NCI-H187 treated with DMSO at 0.1 percent for 48 hours (cell line): ENCODE results near the gene CLOCK.

Experiments
- DNase-seq: peaks from one replicate; lab custom pipeline; 2025; lab: John Stamatoyannopoulos, UW

CLOCK gene

DNA sequence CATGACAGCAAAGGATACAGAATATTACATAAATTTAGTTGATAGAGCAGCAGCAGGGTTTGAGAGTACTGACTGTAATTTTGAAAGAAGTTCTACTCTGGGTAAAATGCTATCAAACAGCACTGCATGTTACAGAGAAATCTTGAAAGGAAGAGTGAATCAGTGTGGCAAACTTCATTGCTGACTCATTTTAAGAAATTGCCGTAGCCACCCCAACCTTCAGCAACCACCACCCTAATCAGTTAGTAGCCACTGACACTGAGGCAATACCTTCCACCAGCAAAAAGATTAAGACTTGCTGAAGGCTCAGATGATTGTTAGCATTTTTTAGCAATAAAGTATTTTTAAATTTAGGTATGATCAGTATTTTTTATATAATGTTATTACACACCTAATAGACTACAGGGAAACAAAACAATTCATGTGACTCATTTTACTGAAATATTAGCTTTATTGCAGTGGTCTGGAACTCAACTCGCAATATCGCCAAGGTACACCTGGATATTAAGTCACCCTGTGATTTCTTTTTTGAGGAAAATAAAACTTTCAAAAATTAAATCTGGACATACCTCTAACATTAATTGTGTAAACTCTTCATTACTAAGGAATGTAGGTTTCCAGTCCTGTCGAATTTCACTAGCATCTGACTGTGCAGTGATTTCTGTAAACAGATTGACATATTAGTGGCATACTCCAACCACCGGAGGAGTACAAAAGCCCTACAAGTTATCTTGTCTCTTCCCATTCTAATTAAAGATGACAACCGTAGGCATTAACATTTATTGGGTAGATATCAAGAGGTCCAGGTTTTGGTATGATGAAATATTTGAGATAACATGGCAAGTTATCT lies 71.1 kb downstream of the CLOCK start:
- no peak for DNase-seq

DNA sequence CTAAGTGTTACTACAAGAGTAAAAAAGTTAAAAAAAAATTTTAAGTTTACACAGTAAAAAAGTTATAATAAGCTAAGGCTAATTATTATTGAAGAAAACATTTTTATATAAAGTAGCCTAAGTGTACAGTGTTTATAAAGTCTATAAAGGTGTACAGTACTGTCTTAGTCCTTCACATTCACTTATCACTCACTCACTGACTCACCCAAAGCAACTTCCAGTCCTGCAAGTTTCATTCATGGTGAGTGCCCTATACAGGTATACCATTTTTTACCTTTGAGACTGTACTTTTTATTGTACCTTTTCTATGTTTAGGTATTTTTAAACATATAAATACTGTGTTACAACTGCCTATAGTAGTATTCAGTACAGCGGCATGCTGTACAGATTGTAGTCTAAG lies 76.7 kb downstream of the CLOCK start:
- DNase-seq: no peak

DNA sequence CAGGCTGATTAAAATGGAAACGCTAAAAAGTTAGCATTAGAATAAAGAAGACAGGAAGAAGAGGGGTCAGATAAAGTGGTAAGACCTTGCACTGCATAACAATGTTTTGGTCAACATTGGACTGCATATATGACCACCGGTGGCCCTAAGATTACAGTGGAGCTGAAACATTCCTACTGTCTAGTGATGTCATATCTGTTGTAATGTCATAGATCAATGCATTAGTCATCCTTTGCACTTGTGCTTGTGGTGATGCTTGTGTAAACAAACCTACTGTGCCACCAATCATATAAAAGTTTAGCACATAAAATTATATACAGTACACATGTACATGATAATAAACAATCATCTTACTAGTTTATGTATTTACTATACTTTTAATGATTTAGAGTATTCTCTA lies 78.0 kb downstream of the CLOCK start:
- DNase-seq: no peak

DNA sequence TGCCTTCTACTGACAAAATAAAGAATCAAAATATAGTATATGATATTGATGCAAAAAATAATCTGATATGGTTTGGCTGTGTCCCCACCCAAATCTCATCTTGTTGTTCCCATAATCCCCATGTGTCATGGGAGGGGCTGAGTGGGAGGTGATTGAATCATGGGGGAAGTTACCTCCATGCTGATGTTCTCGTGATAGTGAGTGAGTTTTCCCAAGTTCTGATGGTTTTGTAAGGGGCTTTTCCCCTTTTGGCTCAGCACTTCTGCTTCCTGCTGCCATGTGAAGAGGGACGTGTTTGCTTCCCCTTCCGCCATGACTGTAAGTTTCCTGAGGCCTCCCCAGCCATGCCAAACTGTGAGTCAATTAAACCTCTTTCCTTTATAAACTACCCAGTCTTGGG lies 80.7 kb downstream of the CLOCK start:
- no peak for DNase-seq

DNA sequence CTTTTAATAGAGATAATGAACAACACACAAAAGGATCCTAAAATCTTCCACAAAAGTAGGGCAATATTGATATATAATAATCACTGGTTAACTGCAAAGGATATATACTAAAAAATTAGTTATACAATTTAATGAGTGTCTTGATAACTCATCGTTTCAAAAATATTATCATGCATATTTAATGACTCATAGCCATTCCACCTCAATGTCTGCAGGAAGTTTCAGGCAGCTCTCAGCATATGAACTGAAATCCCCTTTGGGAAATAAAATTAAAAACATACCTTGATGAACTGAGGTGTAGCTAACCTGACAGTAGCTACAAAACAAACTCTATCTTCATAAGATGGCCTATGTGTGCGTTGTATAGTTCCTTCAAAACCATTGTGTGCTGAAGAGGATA lies 88.1 kb downstream of the CLOCK start:
- no peak for DNase-seq

DNA sequence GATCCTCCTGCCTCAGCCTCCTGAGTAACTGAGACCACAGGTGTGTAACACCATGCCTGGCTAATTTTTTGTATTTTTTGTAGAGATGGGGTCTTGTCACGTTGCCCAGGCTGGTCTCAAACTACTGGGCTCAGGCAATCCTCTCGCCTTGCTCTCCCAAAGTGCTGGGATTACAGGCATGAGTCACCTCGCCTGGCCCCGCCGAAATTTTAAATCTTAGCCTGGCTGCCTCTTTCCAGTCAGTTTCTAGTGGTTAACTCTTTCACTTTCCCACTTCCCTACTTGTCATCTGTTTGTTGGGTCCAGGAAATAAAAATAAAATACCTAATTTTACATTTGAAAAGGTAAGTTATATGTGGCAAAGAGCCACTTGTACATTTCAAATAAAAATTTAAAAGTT lies 88.5 kb downstream of the CLOCK start:
- no peak for DNase-seq

DNA sequence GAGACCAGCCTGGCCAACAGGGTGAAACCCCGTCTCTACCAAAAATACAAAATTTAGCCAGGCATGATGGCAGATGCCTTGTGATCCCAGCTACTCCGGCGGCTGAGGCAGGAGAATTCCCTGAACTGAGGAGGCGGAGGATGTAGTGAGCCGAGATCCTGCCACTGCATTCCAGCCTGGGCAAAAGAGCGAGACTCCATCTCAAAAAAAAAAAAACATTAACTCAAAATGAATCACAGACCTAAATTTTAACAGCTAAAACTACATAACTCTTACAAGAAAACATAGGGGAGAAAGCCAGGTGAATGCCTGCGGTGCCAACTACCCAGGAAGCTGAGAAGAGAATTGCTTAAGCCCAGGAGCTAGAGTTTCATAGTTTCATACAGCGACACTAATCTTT lies 96.1 kb downstream of the CLOCK start:
- no peak for DNase-seq

DNA sequence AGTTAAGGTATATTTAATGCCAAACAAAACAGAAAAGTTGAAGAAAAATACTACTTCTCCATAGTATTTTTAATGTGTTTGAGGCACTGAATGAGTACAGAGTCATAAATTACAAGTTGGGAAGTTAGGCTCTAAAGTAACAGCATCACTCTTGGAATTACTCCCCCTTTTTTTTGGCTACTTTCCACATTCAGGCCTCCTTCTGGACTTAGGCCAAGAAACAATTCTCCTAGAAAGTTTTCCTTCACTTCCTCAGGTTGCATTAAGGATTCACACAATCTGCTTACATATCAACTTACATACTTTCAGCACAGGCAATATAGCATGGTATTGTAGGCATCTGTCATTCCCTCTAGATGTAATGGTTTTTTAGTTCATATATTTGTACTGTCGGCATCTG lies 98.9 kb downstream of the CLOCK start:
- no peak for DNase-seq

DNA sequence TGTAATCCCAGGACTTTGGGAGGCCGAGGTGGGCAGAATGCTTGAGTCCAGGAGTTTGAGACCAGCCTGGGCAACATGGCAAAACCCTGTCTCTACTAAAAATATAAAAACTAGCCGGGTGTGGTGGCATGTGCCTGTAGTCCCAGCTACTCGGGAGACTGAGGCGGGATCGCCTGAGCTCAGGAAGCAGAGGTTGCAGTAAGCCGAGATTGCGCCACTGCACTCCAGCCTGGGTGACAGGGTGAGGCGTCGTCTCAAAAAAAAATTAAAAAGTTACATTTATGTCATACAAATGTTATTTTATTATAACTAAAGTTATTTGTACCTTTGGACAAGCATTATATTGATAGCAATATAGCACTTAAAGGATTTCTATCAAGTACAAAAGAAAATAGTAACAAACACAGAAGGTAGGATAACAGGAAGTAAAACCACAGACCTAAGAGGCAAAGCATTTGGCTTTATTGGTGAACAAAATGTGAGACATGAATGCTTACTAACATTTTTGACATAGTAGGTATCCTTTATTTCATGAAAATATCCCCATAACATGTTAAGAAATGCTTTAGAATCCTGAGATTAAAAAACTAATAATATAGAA lies 99.5 kb downstream of the CLOCK start:
- DNase-seq: no peak

DNA sequence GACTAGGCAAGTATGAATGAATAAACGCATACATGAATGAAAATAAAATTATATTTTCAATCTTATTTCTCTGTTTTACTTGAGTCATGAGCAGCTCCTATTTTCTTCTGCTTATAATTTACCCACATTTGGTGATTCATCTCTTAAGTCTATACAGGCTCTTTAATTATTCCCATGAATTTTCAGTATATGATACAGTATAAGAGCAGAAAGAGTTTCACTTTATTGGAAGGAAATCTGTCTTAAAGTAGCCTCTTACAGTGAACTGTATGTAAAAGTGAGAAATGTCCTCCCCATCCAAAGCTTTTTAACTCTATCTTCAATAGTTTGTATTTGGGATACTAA lies 100.2 kb downstream of the CLOCK start:
- no peak for DNase-seq

DNA sequence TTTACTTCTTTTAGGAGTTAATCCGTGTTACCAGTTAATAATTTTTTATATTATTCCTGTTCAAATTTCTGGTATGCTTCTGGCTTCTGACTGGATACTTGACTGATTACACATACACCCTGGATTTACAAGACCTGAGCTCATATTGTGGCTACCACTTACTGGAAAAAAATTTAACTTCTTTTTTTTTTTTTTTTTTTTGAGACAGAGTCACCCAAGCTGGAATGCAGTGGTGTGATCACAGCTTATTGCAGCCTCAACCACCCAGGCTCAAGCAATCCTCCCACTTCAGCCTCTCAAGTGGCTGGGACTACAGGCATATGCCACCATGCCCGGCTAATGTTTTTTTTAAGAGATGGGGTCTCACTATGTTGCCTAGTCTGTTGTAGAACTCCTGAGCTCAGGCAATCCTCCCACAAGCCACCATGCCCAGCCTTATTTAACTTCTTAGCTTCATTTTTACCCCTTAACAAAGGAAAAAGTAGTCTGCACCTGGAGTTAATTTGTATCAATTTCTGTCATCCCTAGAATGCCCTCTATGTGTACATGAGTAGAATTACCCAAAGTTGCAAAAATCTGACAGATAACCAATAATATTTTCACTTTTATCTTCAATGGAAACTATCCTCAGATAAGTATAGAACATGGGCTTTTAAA lies 100.7 kb downstream of the CLOCK start:
- no peak for DNase-seq

DNA sequence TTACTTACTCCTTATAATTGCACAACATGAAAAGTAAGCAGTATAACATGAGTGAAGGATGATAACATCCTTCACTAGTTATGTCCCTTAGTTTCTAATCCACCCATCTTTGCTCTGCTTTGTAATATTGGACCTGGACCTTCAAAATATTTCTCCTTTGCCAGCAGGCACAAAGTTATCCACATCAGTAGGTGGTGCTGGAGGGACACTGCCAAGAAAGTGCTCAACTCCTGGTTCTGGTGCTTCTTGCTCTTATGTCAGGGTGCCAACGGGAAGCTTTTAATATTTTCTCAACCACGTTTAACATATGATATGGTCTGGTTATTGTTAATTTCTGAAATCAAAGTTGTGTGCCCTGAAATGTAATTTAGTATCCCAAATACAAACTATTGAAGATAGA lies 101.9 kb downstream of the CLOCK start:
- DNase-seq: no peak

DNA sequence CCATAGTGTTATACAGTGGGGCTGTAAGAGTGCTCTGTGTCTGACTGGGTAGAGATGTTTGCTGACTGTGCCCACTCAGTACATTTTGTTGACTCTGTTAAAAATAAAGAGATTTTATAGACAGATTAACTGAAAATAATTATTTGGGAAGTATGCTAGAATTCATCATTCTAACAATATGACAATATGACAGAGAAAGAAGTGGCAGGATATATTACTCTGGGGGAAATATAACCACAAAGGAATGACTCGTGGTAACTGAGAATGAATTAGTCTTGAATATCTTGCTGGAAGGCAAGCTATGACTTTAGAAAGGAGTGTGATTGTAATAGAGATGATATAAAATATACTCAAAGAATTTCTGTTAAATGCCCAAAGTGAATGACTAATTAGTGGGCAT lies 104.2 kb downstream of the CLOCK start:
- no peak for DNase-seq

DNA sequence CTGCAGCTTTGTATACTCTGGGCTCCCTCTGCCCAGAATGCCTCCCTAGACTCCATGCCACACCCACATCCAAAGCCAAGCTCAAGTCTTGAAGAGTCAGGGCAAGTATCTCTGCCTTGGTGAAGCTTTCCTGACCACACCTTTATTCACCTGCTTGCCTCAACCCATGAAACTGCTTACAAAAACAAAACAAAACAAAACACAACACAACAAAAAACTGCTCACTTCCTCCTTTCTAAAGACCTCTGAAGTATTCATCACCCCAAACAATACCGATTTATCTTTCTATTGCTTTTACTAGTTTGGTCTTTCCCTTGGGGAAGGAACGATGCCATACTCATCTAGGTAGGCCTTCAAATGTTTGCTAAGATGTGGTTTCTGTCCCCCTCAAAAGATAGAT lies 105.9 kb downstream of the CLOCK start:
- DNase-seq: no peak

DNA sequence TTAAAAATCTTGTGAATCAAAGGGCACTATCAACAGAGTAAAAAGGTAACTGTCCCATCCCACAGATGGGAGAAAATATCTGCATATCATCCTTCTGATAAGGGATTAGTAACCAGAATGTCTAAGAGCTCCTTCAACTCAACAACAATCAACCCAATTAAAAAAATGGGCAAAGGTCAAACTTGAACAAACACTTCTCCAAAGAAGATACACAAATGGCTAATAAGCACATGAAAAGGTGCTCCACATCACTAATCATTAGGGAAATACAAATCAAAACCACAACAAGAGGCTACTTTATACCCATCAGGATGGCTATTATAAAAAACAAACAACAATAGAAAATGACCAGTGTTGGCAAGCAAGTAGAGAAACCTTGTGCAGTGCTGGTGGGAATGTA lies 107.7 kb downstream of the CLOCK start:
- DNase-seq: no peak

DNA sequence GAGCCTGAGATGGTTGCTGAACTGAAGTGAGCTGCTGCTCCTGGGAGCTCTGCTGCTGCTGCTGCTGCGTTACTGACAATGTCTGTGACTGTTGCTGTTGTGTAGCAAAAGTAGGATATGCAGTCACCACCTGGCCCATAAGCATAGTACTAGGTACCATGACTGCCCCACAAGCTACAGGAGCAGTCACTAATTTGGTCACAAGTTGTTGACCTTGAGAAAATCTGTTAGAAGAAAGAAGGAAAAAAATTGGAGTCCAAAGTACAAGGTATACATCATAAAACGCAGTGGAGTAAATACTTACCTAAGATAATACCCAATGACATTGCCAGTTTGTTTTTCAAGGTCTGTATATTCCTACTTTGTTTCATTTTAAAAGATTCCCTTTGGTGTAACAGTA lies 108.4 kb downstream of the CLOCK start:
- no peak for DNase-seq

DNA sequence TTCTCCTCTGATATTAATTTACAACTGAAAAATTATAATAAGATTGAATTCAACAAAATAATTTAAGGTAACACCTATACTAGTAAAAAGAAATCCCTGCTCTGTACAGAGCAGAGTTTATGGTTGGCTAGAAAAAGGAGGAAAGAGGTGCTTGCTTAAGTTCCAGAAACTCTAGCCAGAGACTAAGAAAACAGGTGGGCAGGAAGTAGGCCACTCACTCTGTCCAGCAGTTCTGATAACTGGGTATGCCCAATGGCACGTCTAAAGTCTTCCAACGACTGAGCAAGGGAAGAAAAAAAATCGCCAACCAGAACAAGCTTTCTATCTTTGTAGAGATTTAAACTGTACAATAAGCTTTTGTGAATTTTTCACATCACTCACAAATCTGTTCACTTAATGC lies 108.9 kb downstream of the CLOCK start:
- DNase-seq: no peak

DNA sequence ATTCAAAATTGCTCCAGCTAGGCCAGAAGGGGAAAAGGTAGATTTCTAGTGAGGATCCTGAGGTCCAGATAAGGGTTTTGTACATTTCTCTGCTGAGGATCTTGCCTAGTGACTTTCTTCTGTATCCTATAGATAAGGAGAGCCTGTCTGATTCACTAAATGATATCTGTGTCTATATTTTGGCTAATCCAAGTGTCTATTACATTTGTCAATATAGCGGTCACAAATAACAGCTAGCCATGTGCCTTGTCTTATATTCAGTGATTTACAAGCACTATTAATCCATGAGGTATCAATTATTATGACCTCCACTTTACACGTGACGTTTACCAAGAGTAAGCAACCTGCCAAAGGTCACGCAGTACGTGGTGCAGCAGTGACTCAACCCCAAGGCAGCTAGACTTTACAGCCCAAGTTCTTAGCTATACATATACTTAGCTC lies 109.3 kb downstream of the CLOCK start:
- DNase-seq: no peak

DNA sequence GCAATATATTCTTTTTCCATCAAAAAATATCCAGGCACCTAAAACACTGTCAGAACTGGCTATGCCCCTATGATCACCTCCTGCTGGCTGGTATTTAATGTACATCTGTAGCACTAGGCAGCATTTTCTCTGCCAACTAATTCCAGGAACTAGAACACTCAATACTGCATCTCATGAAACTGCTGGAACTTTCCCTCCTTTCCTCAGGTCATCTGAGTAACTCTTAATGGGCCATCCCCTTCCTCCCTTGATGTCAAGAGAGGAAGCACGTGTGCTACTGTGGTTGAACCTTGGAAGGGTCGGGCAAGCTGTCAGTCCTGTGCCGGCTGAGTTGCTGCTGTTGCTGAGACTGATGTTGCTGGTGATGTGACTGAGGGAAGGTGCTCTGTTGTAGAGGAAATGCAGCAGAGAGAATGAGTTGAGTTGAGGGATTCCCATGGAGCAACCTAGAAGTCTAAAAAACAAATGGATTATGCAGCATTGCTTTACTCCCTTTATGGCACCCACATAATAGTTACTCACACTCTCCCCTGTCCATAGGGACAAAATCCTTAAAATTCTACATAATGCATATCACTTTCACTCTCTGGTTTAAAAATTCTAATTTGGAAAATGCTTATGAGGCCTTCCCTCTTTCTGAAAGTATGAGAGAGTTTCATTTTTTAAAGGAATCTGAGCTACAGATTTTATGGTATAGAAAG lies 111.4 kb downstream of the CLOCK start:
- no peak for DNase-seq

DNA sequence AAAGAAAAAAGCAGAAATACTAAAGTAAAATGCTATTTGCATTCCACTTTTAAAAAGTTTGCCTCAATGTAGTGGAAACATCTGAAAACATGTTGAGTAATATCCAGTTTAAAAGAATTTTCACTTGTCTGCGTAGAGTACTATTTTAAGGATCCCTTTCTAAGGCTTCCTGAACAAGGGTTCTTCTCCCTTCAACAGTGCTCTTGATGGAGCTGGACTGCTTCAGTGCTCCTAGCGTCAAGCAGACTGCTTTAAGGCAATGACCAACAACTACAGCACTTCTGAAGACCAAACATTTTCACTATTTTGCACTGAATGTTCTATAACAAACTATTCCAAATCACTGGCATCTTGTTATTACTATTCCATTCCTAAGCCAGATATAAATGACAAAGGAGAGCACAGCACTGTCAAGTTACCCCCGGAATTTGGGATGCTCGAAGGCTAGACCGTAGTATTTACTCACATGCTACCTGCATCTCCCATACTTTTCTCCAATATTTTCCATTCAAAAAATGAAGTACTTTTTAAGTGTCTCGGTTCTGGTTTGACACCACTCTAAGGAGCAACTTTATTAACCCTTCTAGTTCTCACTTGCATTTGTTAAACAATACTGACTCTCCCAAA lies 114.9 kb downstream of the CLOCK start:
- no peak for DNase-seq

DNA sequence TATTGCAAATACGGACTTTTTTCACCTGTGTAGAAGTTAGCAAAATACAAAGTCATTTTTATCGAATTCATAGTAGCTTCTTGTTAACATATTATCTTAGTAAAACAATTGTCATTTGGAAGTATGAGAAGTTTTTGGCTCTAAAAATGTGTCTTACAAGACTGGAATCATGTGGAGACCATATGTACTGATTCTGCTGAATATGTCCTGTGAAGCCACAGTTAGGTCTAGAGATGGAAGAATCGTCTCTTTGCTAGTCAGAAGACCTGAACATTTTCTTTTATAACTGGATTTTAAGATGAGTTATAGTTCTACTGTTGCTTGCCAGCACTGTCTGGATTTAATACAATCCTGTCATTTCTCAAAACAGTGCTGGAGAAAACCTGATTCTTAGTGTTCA lies 121.9 kb downstream of the CLOCK start:
- DNase-seq: no peak

DNA sequence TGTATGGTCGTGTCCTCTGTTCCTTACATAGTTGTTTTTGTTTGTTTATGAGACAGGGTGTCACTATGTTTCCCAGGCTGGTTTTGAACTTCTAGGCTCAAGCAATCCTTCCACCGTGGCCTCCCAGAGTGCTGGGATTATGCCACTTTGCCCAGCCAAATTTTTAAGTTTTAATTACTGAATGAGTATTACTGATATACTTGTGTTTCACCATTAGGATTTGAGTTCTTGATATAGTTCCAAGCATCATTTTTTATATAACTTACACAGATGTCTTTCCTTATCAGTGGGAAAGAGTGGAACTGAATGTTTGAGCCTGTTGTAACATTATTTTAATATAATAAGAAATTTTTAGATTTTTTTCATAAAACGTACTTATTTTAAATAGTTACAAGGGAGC lies 130.5 kb downstream of the CLOCK start:
- no peak for DNase-seq
